HTR-8/SVneo (cell line): ENCODE results near the gene ALG9.

Experiments
- DNase-seq: peaks from one replicate; pipeline ENCODE4 v3.0.0; 2011; ENCODE audit warnings: low spot score, mixed read lengths; ENCODE audit not compliant: insufficient read length
- FAIRE-seq: peaks from 2 replicates; lab custom pipeline; 2011; peaks lifted over from hg19 to GRCh38; lab: Jason Lieb, UNC

Gene ALG9, protein sequence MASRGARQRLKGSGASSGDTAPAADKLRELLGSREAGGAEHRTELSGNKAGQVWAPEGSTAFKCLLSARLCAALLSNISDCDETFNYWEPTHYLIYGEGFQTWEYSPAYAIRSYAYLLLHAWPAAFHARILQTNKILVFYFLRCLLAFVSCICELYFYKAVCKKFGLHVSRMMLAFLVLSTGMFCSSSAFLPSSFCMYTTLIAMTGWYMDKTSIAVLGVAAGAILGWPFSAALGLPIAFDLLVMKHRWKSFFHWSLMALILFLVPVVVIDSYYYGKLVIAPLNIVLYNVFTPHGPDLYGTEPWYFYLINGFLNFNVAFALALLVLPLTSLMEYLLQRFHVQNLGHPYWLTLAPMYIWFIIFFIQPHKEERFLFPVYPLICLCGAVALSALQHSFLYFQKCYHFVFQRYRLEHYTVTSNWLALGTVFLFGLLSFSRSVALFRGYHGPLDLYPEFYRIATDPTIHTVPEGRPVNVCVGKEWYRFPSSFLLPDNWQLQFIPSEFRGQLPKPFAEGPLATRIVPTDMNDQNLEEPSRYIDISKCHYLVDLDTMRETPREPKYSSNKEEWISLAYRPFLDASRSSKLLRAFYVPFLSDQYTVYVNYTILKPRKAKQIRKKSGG

DNA sequence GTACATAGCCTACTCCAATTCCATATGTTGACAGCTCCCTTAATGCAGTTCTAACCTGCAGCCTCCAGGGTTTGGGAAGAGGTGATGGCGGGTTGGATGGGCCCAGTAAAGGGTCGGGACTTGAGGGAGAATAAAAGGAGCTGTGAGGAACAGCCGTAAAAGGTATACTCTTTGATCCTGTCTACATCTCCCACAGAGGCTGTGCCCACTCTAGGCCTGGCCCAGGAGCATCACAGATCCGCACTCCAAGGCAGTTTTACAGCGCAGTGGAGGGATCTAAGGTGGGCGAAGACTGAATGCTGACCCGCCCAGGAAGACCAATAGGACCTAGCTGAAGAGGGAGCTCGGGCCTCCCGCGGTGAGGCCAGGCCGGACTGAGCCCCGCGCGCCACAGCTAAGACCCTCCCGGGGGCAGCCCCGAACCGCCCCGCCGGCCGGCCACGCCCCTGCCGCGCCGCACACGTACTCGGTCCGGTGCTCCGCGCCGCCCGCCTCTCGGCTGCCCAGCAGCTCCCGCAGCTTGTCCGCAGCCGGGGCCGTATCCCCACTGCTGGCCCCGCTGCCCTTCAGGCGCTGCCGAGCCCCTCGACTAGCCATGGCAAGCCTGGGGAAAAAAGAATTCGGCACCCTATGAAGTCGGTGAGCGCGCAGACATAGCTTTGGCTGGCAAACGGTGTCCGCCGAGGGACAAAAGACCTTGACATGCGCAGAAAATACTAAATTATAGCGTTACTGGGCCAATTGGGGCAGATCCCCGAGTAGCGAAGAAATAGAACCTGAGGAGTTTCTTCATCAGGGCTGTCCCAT is at the start of gene ALG9:
ALG9 (minus strand) TSS at position 696 of the 807 bp plus-strand sequence; CDS start at position 597, 99 bp downstream.
- DNase-seq (peak; percentile 93), FAIRE-seq (peak; percentile 98)

DNA sequence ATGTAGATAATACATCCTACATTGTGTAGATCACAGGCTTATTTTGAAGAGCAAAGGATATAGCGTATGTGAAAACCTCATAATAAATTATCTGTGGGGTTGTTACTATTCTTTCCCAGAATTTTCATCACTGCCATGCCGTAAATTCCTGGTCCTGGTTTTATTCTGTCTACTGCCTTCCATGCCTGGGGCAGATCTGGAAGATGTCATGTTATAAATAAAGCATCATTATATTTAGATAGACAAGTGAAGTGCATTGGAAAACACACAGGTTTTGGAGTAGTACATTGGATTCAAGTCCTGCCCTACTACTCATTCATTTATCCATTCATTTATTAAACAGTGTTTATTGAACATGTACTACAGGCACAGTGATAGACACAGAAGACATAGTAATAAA is 49.5 kb upstream of the ALG9 start:
- DNase-seq = no peak
- FAIRE-seq = peak; percentile 79

DNA sequence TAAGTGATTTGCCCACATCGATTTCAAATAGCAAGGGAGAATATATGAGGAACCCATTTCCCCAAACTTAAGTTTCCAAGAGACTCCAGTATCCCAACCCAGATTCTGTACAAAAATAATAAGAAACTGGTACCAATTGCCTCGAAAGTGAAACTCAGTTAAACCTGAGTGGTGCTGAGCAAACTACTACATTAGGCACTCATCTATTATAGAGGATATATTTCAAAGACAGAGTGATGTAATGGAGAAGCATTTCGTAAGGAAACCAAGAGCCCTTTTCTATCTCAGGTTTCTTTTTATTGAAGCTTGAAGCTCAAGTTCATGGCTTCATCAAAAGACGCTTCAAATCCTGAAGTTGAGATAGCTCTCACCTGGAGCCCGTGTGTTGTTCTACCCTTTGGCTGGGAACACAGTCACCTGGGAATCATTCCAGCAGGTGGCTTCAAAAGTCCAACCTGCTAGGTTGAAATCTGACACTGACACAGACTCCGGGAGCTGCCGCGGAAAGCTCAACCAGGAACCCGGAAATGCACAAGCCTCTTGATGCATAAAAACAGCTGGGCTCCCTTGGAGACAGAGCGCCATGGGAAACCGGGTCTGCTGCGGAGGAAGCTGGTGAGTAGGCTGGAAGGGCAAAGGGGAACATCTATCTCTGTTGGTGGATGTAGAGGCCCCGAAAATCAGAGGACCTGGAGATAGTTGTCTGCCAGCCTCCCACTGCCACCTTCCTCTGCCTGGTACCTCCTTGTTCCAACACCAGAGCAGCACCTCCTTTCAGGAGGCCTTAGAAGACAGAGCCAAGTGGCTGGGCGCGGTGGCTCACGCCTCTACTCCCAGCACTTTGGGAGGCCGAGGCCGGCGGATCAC is 47.2 kb upstream of the ALG9 start, which contains the start of gene C11orf52:
C11orf52 (plus strand) TSS at position 524 of the 867 bp plus-strand sequence; CDS start at position 584, 60 bp downstream.
- DNase-seq (no peak), FAIRE-seq (peak; percentile 4)

DNA sequence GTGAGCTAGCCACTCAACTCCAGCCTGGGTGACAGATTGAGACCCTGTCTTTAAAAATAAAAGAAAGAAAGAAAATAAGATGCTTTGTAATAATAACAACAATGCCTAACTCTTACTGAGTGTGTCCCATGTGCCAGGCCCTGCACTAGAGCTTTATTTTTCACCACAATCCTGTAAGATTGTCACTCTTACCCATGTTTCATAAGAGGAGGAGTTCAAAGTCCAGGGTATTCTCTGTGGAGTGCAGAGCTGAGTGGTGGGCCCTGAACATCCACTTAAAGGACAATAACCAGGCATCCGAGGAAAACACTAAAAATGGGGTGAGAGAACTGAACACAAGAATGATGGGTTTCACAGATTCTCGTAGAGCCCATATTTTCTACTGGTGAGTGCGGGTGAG is 46.4 kb upstream of the ALG9 start:
- FAIRE-seq (no peak), DNase-seq (no peak)

DNA sequence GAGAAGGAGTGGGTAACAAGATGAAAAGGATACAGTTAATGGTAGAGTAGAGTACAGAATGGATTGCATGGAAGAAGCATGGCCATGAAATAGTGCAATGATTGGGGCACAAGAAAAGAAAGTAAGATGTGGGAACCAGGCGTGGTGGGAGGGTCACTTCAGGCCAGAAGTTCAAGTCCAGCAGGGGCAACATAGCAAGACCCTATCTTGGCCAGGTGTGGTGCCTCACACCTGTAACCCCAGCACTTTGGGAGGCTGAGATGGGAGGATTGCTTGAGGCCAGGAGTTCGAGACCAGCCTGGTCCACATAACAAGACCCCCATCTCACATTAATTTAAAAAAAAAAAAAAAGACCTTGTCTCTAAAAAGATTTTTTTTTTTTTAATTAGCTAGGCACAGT is 45.9 kb upstream of the ALG9 start:
- FAIRE-seq = peak; percentile 4
- DNase-seq = no peak

DNA sequence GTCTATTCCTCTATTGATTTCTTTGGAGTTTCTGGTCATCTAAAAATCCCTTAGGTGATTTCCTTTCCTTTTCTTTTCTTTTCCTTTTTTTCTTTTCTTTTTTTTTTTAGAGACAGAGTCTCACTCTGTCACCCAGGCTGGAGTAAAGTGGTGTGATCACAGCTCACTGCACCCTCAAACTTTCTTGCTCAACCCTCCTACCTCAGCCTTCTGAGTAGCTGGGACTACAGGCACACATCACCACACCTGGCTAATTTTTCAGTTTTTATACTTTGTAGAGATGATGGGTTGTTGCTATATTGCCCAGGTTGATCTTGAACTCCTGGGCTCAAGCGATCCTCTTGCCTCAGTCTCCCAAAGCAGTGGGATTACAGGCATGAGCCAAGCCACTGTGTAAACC is 45.4 kb upstream of the ALG9 start:
- FAIRE-seq = no peak
- DNase-seq = no peak

DNA sequence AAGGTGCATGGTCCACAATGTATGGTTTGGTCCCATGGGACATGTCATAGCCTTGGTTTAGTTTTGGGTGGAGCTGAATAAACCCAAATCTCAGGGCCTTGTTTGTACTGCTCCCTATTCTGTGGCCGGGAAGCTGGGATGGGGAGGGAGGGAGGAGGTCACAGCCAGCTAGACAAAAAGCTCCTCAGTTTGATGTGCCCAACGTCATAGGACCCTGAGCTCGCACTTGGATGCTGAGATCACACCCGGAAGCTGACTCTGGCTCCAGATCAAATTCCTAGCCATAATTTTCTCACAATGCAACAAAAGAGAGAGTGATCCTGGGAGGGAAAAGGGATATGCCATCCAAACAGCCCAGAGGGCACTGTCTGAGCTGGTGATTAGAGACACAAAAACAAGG is 42.6 kb upstream of the ALG9 start:
- FAIRE-seq (no peak), DNase-seq (no peak)

DNA sequence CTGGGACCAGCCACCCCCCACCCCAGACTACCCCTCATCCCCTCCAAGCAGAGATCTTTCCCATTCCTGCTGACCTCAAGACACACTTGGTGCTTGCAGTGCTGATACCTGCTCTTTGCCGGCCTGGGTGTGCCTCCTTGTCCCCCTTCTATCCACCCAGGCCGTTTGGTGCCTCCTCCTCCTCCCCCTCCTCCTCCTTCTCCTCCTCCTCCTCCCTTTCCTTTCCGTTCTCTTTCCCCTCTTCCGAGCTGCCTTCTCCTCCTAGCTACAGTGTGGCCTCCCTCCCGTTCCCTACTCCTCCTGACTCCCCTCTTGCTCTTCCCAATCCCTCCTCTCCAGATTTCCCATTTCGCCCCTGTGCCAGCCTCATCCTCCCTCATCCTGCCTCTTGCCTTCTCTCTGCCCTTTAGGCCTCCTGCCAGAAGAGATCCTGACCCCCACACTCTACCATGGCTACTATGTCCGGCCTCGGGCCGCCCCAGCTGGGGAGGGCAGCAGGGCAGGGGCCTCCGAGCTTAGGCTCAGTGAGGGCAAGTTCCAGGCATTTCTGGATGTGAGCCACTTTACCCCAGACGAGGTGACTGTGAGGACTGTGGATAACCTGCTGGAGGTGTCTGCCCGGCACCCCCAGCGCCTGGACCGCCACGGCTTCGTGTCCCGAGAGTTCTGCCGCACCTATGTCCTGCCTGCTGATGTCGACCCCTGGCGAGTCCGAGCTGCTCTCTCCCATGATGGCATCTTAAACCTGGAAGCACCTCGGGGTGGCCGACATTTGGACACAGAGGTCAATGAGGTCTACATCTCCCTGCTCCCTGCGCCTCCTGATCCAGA is 41.9 kb upstream of the ALG9 start:
- DNase-seq = no peak
- peak; percentile 9 for FAIRE-seq

DNA sequence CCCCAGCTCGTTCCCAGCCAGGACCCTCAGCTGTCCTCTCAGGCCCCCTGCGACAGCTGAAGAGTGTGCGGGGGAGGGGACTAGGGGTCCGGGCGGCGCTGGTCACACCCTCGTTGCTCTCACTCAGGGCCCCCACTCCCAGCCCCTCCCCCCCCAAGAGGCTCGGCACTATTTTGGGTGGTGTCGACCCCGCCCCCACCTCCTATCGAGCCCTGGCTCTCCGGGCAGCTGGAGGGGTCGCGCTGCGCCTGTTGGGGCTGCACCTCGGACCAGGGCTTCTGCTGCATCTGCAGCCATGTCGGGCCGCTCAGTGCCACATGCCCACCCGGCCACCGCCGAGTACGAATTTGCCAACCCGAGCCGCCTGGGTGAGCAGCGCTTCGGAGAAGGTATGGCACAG is 41.2 kb upstream of the ALG9 start, which contains the start of gene HSPB2:
HSPB2 (plus strand) TSS at position 200 of the 400 bp plus-strand sequence; CDS start at position 296, 96 bp downstream.
- no peak for DNase-seq
- FAIRE-seq = no peak

DNA sequence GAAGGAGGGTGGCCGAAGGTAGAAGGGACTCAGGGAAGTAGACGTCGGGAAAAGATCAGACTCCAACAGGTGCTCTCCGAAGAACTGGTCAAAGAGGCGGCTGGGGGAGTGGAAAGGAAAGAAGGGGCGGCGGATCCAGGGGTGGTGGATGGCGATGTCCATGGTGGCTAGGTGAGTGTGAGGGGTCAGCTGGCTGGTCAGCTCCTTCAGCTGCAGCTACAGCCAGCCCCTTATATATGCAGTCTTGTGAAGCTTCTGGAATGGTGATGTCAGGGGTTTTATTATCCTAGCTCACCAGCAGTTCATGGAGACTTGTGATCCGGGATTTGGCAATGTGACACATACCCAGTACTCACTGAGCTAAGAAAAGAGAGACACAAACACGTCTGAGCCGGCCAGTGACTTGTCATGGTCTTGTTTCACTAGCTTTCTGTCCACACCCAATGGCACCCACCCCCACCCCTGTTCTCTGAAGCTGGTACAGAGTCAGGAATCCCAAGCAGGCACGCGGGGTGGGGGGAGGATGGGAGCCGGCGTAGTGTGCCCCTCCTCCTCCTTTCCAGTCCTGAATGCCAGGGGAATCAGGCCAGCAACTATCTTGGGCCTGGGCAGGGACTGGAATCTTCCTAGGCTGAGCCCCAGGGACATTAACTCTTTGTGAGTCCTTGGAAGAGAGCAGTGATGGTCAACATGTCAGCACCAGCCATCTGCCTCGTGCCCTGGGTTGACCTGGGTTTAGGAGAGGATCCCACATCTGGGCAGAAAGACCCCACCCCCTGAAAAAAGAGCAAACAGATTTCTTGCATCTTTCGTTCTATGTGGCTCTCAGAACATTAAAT is 40.4 kb upstream of the ALG9 start, which contains the start of gene CRYAB:
CRYAB (minus strand) TSS at position 208 of the 839 bp plus-strand sequence; CDS start at position 162, 46 bp downstream.
- FAIRE-seq (peak; percentile 83), DNase-seq (peak; percentile 24)

DNA sequence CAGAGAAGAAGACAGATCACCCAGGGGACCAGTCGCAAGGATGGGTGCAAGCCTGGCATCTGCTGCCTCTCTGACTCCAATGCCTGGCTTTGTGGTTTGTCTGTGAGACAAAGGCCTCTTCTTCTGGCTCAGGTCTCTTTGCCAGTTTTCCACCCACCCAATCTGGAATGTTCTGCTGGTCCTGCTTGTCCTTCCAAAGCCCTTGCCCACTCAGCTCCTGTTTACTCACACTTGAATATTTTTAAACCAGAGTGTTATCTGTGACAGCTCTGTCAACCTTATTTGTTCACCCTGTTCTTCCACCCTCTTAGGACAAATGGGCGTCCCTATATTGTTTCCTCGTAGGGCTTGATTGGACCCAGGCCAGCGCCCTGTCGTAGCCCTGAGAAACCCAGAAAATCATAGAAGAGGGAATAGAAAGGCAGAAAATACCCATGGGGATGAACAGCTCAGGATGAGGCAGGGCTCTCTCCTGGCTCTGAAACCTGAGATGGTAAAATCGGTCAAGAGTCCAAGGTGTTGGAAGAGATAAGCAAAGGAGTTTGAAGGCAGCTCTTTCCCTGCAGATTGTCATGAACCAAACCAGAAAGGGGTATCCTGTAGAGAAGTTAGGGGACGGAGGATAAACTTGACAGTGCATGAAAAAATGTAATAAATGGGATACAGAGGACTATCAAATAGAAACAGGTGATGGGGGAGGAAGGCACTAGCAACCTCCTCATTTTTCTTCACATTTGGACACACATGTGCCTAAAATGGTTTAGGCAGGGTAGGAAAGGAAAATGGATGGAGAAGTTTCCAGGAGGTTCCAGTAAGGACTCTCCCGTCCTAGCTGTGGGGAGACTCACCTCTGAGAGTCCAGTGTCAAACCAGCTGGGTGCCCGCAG is 39.5 kb upstream of the ALG9 start:
- DNase-seq = no peak
- no peak for FAIRE-seq

DNA sequence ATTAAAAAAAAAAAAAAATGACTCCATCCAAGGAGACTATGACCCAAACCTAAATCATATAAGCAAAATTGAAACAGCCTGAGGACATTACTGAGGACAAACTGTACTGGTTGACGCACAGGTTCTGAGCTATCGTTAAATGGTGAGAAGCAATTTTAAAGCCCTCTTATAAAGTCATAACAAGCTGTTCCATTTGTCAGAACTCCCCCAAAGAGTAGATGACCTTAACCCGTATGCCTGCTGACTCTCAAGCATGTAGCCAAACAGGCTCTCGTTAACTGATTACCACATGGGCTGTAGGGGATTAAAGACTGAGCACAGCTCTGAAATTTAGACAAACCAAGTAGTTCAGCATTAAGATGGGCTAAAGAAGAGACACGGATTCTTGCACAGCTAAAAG is 38.0 kb upstream of the ALG9 start:
- DNase-seq = no peak
- FAIRE-seq = peak; percentile 76

DNA sequence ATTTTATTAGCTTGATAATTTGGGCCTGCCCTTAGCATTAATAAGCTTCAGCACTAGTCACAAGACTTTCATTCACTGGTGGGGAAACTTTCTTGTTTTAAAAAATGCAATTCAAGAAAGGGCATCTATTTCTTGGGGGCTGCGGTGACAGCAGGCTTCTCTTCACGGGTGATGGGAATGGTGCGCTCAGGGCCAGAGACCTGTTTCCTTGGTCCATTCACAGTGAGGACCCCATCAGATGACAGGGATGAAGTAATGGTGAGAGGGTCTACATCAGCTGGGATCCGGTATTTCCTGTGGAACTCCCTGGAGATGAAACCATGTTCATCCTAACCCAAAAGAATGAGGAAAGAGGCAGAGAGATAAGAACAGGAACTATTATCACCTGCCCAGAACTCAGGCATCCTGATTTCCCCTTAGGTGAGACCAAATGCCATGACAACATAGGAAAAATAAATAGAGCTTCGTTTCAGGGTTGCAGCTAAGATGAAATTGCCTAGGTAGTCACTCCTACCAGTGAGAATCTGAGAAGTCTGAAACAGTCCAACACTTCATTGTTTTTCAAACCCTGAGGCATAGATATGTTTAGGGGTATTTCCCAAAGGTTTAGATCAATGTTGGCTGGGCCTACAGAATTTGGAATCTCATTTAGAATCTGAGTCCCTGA is 37.4 kb upstream of the ALG9 start:
- FAIRE-seq (peak; percentile 82), DNase-seq (no peak)

DNA sequence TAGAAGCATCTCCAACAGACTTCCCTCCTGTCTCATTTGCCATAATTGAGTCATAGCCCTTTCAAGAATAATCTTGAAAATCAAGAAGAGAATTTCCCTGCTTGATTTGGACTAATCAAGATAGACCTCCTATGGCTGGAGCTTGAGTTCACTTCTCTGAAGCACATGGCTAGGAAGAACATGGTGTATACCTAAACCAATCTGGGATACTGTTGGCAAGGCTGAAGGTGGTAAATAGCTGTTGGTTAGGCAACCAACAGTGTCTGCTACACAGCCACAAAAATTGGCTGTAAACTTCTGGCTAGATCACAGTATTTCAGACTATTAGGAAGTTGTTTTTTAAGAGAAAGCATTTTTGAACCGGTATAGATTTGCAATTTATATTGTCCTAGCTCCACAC is 35.3 kb upstream of the ALG9 start:
- DNase-seq (no peak), FAIRE-seq (peak; percentile 57)

DNA sequence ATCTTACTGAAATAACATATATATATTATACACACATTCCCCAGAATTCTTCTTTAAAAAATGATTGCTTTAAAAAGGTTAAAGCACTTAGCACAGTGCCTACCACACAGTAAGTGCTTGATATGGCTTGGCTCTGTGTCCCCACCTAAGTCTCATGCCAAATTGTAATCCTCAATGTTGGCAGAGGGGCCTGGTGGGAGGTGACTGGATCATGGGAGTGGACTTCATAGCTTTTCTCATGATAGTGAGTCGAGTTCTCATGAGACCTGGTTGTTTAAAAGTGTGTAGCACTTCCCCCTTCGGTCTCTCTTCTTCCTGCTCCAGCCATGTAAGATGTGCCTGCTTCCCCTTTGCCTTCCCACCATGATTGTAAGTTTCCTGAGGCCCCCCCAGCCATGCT is 34.0 kb upstream of the ALG9 start:
- FAIRE-seq = no peak

DNA sequence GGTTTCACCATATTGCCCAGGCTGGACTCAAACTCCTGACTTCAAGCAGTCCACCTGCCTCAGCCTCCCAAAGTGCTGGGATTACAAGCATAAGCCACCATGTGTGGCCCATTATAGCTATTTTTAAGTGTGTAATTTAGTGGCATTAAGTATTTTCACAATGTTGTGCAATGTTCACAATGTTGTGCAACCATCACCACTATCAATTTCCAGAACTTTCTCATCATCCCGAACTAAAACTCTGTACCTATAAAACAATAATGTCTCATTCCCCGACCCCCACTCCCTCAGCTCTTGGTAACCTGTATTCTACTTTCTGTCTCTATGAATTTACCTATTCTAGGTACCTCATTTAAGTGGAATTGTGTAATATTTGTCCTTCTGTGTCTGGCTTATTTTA is 15.5 kb upstream of the ALG9 start:
- DNase-seq = no peak
- no peak for FAIRE-seq

More for the DNA sequence above, 34.0 kb upstream of the ALG9 start:
- no peak for DNase-seq
